Mucosa of stomach (tissue), 1 donor: ENCODE data around the gene PAH.

ENCODE experiments used
- H3K27me3 ChIP-seq: one replicate; pipeline ENCODE4 v1.7.0; 2013; ENCODE audit warnings: mild to moderate bottlenecking, low read length; ENCODE audit not compliant: control insufficient read depth, insufficient read depth
- H3K36me3 ChIP-seq: one replicate; pipeline ENCODE4 v1.7.0; 2013; ENCODE audit warnings: low read length; ENCODE audit not compliant: control insufficient read depth, insufficient read depth
- H3K4me1 ChIP-seq: one replicate; pipeline ENCODE4 v1.7.0; 2013; ENCODE audit warnings: mild to moderate bottlenecking, low read length; ENCODE audit not compliant: control insufficient read depth, insufficient read depth
- H3K4me3 ChIP-seq: one replicate; pipeline ENCODE4 v1.7.0; 2013; ENCODE audit warnings: low read length
- H3K9ac ChIP-seq: one replicate; pipeline ENCODE4 v1.7.0; 2013; ENCODE audit warnings: mild to moderate bottlenecking, low read length, moderate library complexity
- H3K9me3 ChIP-seq: one replicate; pipeline ENCODE4 v1.7.0; 2013; ENCODE audit warnings: mild to moderate bottlenecking, low read length, moderate library complexity; ENCODE audit not compliant: control insufficient read depth
- donor health status: Pancreatic carcinoma.

PAH gene

GRCh38 chr12:102917026-102917787 is at the start of gene PAH:
PAH (minus strand) TSS chr12:102917244; CDS start chr12:102917130, 114 bp downstream.
- Histone ChIP-seq H3K27me3 (peaks cover 10% of the 10 kb centered on the region), H3K4me3 (no peak within 1 kb of the TSS), H3K9me3 (no peaks in the 10 kb centered on the region), H3K9ac (peak within 1 kb of the TSS; percentile 4), H3K4me1 (no peaks in the 10 kb centered on the region), H3K36me3 (no peaks in the 10 kb centered on the region)

GRCh38 chr12:102966200-102966863 is 49.3 kb upstream of the PAH start:
- H3K4me1 ChIP-seq = no peaks in the 10 kb centered on the region
- no peak overlapping the region for H3K9ac ChIP-seq
- H3K36me3 ChIP-seq = no peaks in the 10 kb centered on the region
- H3K27me3 ChIP-seq = peaks cover 55% of the 10 kb centered on the region
- H3K9me3 ChIP-seq = peaks cover 4% of the 10 kb centered on the region
- no peak overlapping the region for H3K4me3 ChIP-seq

GRCh38 chr12:102965281-102966155 is 48.5 kb upstream of the PAH start:
- Histone ChIP-seq H3K4me1 (no peaks in the 10 kb centered on the region), H3K9ac (no peak overlapping the region), H3K9me3 (peaks cover 4% of the 10 kb centered on the region), H3K36me3 (no peaks in the 10 kb centered on the region), H3K4me3 (no peak overlapping the region), H3K27me3 (peaks cover 63% of the 10 kb centered on the region)

GRCh38 chr12:102964872-102965271 is 47.8 kb upstream of the PAH start:
- Histone ChIP-seq H3K4me1 (no peaks in the 10 kb centered on the region), H3K36me3 (no peaks in the 10 kb centered on the region), H3K27me3 (peaks cover 66% of the 10 kb centered on the region), H3K9ac (no peak overlapping the region), H3K9me3 (peaks cover 4% of the 10 kb centered on the region), H3K4me3 (no peak overlapping the region)

GRCh38 chr12:102963796-102964195 is 46.8 kb upstream of the PAH start:
- peaks cover 76% of the 10 kb centered on the region for H3K27me3 ChIP-seq
- peaks cover 4% of the 10 kb centered on the region for H3K9me3 ChIP-seq
- H3K4me1 ChIP-seq = no peaks in the 10 kb centered on the region
- no peak overlapping the region for H3K9ac ChIP-seq
- no peak overlapping the region for H3K4me3 ChIP-seq
- no peaks in the 10 kb centered on the region for H3K36me3 ChIP-seq

GRCh38 chr12:102962986-102963385 is 45.9 kb upstream of the PAH start:
- Histone ChIP-seq H3K4me3 (no peak overlapping the region), H3K9me3 (peaks cover 4% of the 10 kb centered on the region), H3K4me1 (no peaks in the 10 kb centered on the region), H3K27me3 (peaks cover 84% of the 10 kb centered on the region), H3K36me3 (no peaks in the 10 kb centered on the region), H3K9ac (no peak overlapping the region)

- Histone ChIP-seq H3K4me1 (no peaks in the 10 kb centered on the region), H3K9ac (no peak overlapping the region), H3K9me3 (peaks cover 4% of the 10 kb centered on the region), H3K4me3 (no peak overlapping the region), H3K36me3 (no peaks in the 10 kb centered on the region), H3K27me3 (peaks cover 88% of the 10 kb centered on the region)
Measured at GRCh38 chr12:102962532-102962931, 45.5 kb upstream of the PAH start.

- H3K4me3 ChIP-seq = no peak overlapping the region
Measured at GRCh38 chr12:102961466-102961855, 44.4 kb upstream of the PAH start.

GRCh38 chr12:102960766-102961465 is 43.9 kb upstream of the PAH start:
- peaks cover 4% of the 10 kb centered on the region for H3K9me3 ChIP-seq
- no peak overlapping the region for H3K4me3 ChIP-seq
- no peaks in the 10 kb centered on the region for H3K36me3 ChIP-seq
- H3K9ac ChIP-seq = no peak overlapping the region
- peaks cover 90% of the 10 kb centered on the region for H3K27me3 ChIP-seq
- no peaks in the 10 kb centered on the region for H3K4me1 ChIP-seq

More at GRCh38 chr12:102961466-102961855, 44.4 kb upstream of the PAH start:
- Histone ChIP-seq H3K9ac (no peak overlapping the region), H3K9me3 (peaks cover 4% of the 10 kb centered on the region), H3K4me1 (no peaks in the 10 kb centered on the region), H3K27me3 (peaks cover 90% of the 10 kb centered on the region), H3K36me3 (no peaks in the 10 kb centered on the region)

- Histone ChIP-seq H3K4me3 (no peak overlapping the region), H3K4me1 (no peaks in the 10 kb centered on the region), H3K9ac (no peak overlapping the region), H3K36me3 (no peaks in the 10 kb centered on the region), H3K27me3 (peaks cover 90% of the 10 kb centered on the region), H3K9me3 (peaks cover 4% of the 10 kb centered on the region)
Measured at GRCh38 chr12:102959391-102959790, 42.3 kb upstream of the PAH start.

GRCh38 chr12:102958830-102959176 is 41.8 kb upstream of the PAH start:
- peaks cover under 1% of the 10 kb centered on the region for H3K9me3 ChIP-seq
- H3K4me3 ChIP-seq = no peak overlapping the region
- H3K4me1 ChIP-seq = no peaks in the 10 kb centered on the region
- H3K27me3 ChIP-seq = peaks cover 90% of the 10 kb centered on the region
- H3K36me3 ChIP-seq = no peaks in the 10 kb centered on the region
- no peak overlapping the region for H3K9ac ChIP-seq
